ENCODE data around the gene USP17L5. TPM values are rescaled to one million over a fixed set of nuclear protein-coding genes. Genes with fewer than 3 reads are reported as not detected.
"Not testable (repeated sequence)": the region's sequence is repeated elsewhere in the genome, so short reads cannot be mapped to it uniquely, and the experiment has no call there.

USP17L5 gene
- polyA plus RNA-seq, 1 of the 3 experiments (the other 2 are of a cell fraction): not detected

DNA sequence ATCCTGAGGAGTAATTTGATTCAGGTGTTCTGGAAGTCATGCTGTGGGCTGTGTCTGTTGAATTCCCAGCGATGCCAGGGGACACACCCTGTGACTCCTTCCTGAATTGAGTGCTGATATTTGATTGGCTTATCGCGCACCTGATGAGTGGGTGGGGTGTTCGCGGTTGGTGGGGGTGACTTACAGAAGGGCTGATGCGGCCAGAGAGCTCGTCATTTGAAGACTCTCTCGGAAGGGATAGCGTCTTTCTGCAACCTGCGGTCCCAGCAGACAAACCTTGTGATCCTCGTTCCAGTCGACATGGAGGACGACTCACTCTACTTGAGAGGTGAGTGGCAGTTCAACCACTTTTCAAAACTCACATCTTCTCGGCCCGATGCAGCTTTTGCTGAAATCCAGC lies 9.4 kb downstream of the USP17L5 start, which contains the start of gene USP17L28:
Gene USP17L28, plus strand, starts transcription at position 301 of the 400 bp plus-strand sequence. Its CDS starts 0 bp downstream, at position 301.
- H3K9me3 ChIP-seq; H4K20me1 ChIP-seq (ENCODE audit: insufficient read depth); H3K4me1 ChIP-seq (ENCODE audit: control insufficient read depth in 1 of 2, insufficient read depth in 2 of 2, low read depth in 1 of 2, low read length in 1 of 2); H3K36me3 ChIP-seq (replicated peaks in 1 of 2; ENCODE audit: control insufficient read depth in 1 of 2, insufficient read depth in 2 of 2, low read length in 1 of 2); H3K27ac ChIP-seq (ENCODE audit: low read depth in 2 of 2, low read length in 1 of 2); H3F3A ChIP-seq (replicated peaks; ENCODE audit: insufficient read depth); H3K9me2 ChIP-seq; H3K27me3 ChIP-seq (ENCODE audit: insufficient read depth); DNase-seq; H3K79me2 ChIP-seq (ENCODE audit: insufficient read depth); CTCF ChIA-PET; H3K4me3 ChIP-seq (ENCODE audit: low read depth in 2 of 2, low read length in 1 of 2); POLR2A ChIA-PET; H3K9ac ChIP-seq; H2AFZ ChIP-seq (ENCODE audit: low read depth); H3K4me2 ChIP-seq: not testable (repeated sequence)
- WGBS (ENCODE audit: low lambda C conversion rate): no CpG with 5 or more reads among the region's 15 CpGs

DNA sequence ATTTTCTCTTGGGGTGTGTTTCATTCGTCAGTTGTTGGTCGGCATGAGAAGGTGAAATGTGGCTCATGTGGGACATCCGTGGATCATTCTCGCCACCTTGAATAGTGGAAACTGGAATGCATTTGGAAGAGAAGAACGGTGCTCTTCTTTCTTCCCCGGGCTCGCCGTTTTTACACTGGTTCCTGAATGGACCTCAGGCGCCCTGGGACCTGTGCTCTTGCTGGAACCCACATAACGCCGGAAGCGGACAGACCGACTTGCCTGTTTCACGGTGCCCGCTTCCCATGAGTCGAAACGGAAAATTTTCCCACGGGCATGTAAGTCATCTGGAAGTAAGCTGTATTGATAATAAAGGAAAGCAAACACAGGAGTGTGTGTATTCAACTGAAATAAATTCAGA lies 11.7 kb downstream of the USP17L5 start:
- H3K4me1 ChIP-seq (ENCODE audit: control insufficient read depth in 1 of 2, insufficient read depth in 2 of 2, low read depth in 1 of 2, low read length in 1 of 2); H3K4me3 ChIP-seq (ENCODE audit: low read depth in 2 of 2, low read length in 1 of 2); H3K9ac ChIP-seq; H3K9me2 ChIP-seq; H3K4me2 ChIP-seq; H2AFZ ChIP-seq (ENCODE audit: low read depth); POLR2A ChIA-PET; H3K79me2 ChIP-seq (ENCODE audit: insufficient read depth); H3K27me3 ChIP-seq (ENCODE audit: insufficient read depth); DNase-seq; H4K20me1 ChIP-seq (ENCODE audit: insufficient read depth); H3K9me3 ChIP-seq; H3F3A ChIP-seq (replicated peaks; ENCODE audit: insufficient read depth); CTCF ChIA-PET; H3K36me3 ChIP-seq (replicated peaks in 1 of 2; ENCODE audit: control insufficient read depth in 1 of 2, insufficient read depth in 2 of 2, low read length in 1 of 2); H3K27ac ChIP-seq (ENCODE audit: low read depth in 2 of 2, low read length in 1 of 2): not testable (repeated sequence)
- WGBS (ENCODE audit: low lambda C conversion rate): no CpG with 5 or more reads among the region's 18 CpGs

DNA sequence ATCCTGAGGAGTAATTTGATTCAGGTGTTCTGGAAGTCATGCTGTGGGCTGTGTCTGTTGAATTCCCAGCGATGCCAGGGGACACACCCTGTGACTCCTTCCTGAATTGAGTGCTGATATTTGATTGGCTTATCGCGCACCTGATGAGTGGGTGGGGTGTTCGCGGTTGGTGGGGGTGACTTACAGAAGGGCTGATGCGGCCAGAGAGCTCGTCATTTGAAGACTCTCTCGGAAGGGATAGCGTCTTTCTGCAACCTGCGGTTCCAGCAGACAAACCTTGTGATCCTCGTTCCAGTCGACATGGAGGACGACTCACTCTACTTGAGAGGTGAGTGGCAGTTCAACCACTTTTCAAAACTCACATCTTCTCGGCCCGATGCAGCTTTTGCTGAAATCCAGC lies 14.1 kb downstream of the USP17L5 start, which contains the start of gene USP17L29:
Gene USP17L29, plus strand, starts transcription at position 301 of the 400 bp plus-strand sequence. Its CDS starts 0 bp downstream, at position 301.
- CTCF ChIA-PET; H3K36me3 ChIP-seq (replicated peaks in 1 of 2; ENCODE audit: control insufficient read depth in 1 of 2, insufficient read depth in 2 of 2, low read length in 1 of 2): not testable (repeated sequence)
- WGBS (ENCODE audit: low lambda C conversion rate): no CpG with 5 or more reads among the region's 15 CpGs

DNA sequence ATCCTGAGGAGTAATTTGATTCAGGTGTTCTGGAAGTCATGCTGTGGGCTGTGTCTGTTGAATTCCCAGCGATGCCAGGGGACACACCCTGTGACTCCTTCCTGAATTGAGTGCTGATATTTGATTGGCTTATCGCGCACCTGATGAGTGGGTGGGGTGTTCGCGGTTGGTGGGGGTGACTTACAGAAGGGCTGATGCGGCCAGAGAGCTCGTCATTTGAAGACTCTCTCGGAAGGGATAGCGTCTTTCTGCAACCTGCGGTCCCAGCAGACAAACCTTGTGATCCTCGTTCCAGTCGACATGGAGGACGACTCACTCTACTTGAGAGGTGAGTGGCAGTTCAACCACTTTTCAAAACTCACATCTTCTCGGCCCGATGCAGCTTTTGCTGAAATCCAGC lies 23.6 kb downstream of the USP17L5 start, which contains the start of gene USP17L30:
Gene USP17L30, plus strand, starts transcription at position 301 of the 400 bp plus-strand sequence. Its CDS starts 0 bp downstream, at position 301.
- H3K4me2 ChIP-seq; DNase-seq; H3K4me3 ChIP-seq (ENCODE audit: low read depth in 2 of 2, low read length in 1 of 2); H4K20me1 ChIP-seq (ENCODE audit: insufficient read depth); H3K9me3 ChIP-seq; H3K9ac ChIP-seq; H3K27ac ChIP-seq (ENCODE audit: low read depth in 2 of 2, low read length in 1 of 2); H2AFZ ChIP-seq (ENCODE audit: low read depth); H3K27me3 ChIP-seq (ENCODE audit: insufficient read depth); CTCF ChIA-PET; H3K4me1 ChIP-seq (ENCODE audit: control insufficient read depth in 1 of 2, insufficient read depth in 2 of 2, low read depth in 1 of 2, low read length in 1 of 2); H3K36me3 ChIP-seq (replicated peaks in 1 of 2; ENCODE audit: control insufficient read depth in 1 of 2, insufficient read depth in 2 of 2, low read length in 1 of 2); POLR2A ChIA-PET; H3K79me2 ChIP-seq (ENCODE audit: insufficient read depth); H3K9me2 ChIP-seq; H3F3A ChIP-seq (replicated peaks; ENCODE audit: insufficient read depth): not testable (repeated sequence)
- no CpG with 5 or more reads among the region's 15 CpGs for WGBS (ENCODE audit: low lambda C conversion rate)

More for the DNA sequence above, 14.1 kb downstream of the USP17L5 start, which contains the start of gene USP17L29:
- H3K27ac ChIP-seq (ENCODE audit: low read depth in 2 of 2, low read length in 1 of 2); H4K20me1 ChIP-seq (ENCODE audit: insufficient read depth); H3K9ac ChIP-seq; H3K4me2 ChIP-seq; H3K4me1 ChIP-seq (ENCODE audit: control insufficient read depth in 1 of 2, insufficient read depth in 2 of 2, low read depth in 1 of 2, low read length in 1 of 2); POLR2A ChIA-PET; H3F3A ChIP-seq (replicated peaks; ENCODE audit: insufficient read depth); H3K4me3 ChIP-seq (ENCODE audit: low read depth in 2 of 2, low read length in 1 of 2); H2AFZ ChIP-seq (ENCODE audit: low read depth); H3K27me3 ChIP-seq (ENCODE audit: insufficient read depth); H3K9me3 ChIP-seq; DNase-seq; H3K9me2 ChIP-seq; H3K79me2 ChIP-seq (ENCODE audit: insufficient read depth): not testable (repeated sequence)

DNA sequence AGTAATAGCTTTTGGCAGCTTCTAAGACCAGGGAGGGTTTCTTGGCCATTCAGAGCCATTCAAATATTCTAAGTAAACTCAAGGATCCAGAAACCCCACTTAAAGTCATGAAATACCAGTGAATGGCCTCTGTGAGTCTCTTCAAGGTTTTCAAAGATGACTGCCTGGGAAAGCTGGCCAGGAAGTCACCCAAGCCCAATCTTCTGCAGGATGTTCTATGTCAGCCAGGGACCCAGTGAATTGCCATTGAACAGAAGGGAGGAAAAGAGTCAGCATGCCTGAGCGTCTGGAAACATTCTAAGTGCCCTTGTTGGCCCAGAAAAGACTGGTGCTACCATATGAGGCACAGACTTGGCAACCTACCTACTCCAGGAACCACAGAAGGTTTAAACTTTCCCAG lies 40.7 kb downstream of the USP17L5 start:
- H3K36me3 ChIP-seq (replicated peaks in 1 of 2; ENCODE audit: control insufficient read depth in 1 of 2, insufficient read depth in 2 of 2, low read length in 1 of 2); H3K4me1 ChIP-seq (ENCODE audit: control insufficient read depth in 1 of 2, insufficient read depth in 2 of 2, low read depth in 1 of 2, low read length in 1 of 2); DNase-seq; H3K9me2 ChIP-seq; H2AFZ ChIP-seq (ENCODE audit: low read depth); H3K9ac ChIP-seq; H3K9me3 ChIP-seq; H3K4me2 ChIP-seq; POLR2A ChIA-PET; H4K20me1 ChIP-seq (ENCODE audit: insufficient read depth); H3F3A ChIP-seq (replicated peaks; ENCODE audit: insufficient read depth); H3K79me2 ChIP-seq (ENCODE audit: insufficient read depth); H3K27ac ChIP-seq (ENCODE audit: low read depth in 2 of 2, low read length in 1 of 2); H3K4me3 ChIP-seq (ENCODE audit: low read depth in 2 of 2, low read length in 1 of 2); H3K27me3 ChIP-seq (ENCODE audit: insufficient read depth): not testable (repeated sequence)
- WGBS (ENCODE audit: low lambda C conversion rate): 25% methylated on average over 1 of the region's 1 CpG
- CTCF ChIA-PET: interaction anchor here (1.0 kb wide), 1 partner anchor 379 kb away, joined by 3 read pairs; no protein-coding TSS in a partner anchor

Data from SK-N-SH (cell line).